Hematopoietic multipotent progenitor cell (in vitro differentiated cells): ENCODE results near the gene MLANA. TPM values are rescaled to one million over a fixed set of nuclear protein-coding genes. Genes with fewer than 3 reads are reported as not detected.
A peak's percentile ranks its signal among the peaks of the same experiment; 100 is the strongest.

Experiments used
- DNase-seq, 3 donors: peaks; one replicate each; pipeline ENCODE4 v3.0.0-alpha.2; 2011 to 2015; ENCODE audit warnings: low read depth in 2 of 3, low spot score in 2 of 3
- total RNA-seq: library from RNA; depleted of rRNA; stranded (reverse); fragments of >200 nt; gene quantifications from one replicate; pipeline ENCODE4 v1.2.3, GENCODE V29; 2012

Gene MLANA
- total RNA-seq, 1 donor: not detected

GRCh38 chr9:5897851-5898250 is 7.2 kb downstream of the MLANA start:
- DNase-seq: no peak

GRCh38 chr9:5899292-5899691 is 8.6 kb downstream of the MLANA start:
- peak in 1 of 3 donors; percentile 56 for DNase-seq

- DNase-seq: no peak
Observed at GRCh38 chr9:5900622-5901021, 9.9 kb downstream of the MLANA start.

- DNase-seq: no peak
Observed at GRCh38 chr9:5902377-5902776, 11.7 kb downstream of the MLANA start.

GRCh38 chr9:5908918-5909317 is 18.2 kb downstream of the MLANA start:
- DNase-seq: no peak

- no peak for DNase-seq
Observed at GRCh38 chr9:5909976-5910375, 19.3 kb downstream of the MLANA start.

GRCh38 chr9:5910413-5911057 is 19.8 kb downstream of the MLANA start:
- DNase-seq: no peak

- DNase-seq: no peak
Observed at GRCh38 chr9:5915438-5915837, 24.7 kb downstream of the MLANA start.

GRCh38 chr9:5917273-5917672 is 26.6 kb downstream of the MLANA start:
- DNase-seq: no peak

GRCh38 chr9:5917888-5918287 is 27.2 kb downstream of the MLANA start:
- no peak for DNase-seq

GRCh38 chr9:5918460-5918859 is 27.8 kb downstream of the MLANA start:
- DNase-seq: no peak

- DNase-seq: no peak
Observed at GRCh38 chr9:5920860-5921328, 30.2 kb downstream of the MLANA start.

GRCh38 chr9:5922192-5922591 is 31.5 kb downstream of the MLANA start:
- DNase-seq: no peak

GRCh38 chr9:5931657-5932056 is 41.0 kb downstream of the MLANA start:
- no peak for DNase-seq

GRCh38 chr9:5938449-5938848 is 47.8 kb downstream of the MLANA start:
- DNase-seq: no peak

GRCh38 chr9:5939530-5939929 is 48.8 kb downstream of the MLANA start:
- DNase-seq: no peak

GRCh38 chr9:5941214-5941613 is 50.5 kb downstream of the MLANA start:
- no peak for DNase-seq

GRCh38 chr9:5945112-5945511 is 54.4 kb downstream of the MLANA start:
- DNase-seq: no peak

GRCh38 chr9:5947912-5948311 is 57.2 kb downstream of the MLANA start:
- DNase-seq: no peak

GRCh38 chr9:5949103-5949699 is 58.5 kb downstream of the MLANA start:
- DNase-seq: peak in 2 of 3 donors; percentile 22 to 30

- no peak for DNase-seq
Observed at GRCh38 chr9:5950261-5950660, 59.6 kb downstream of the MLANA start.

GRCh38 chr9:5951686-5952211 is 61.1 kb downstream of the MLANA start:
- no peak for DNase-seq
